Esophagus muscularis mucosa (tissue), 4 donors: ENCODE data around the gene KRT80. TPM values are rescaled to one million over a fixed set of nuclear protein-coding genes. Genes with fewer than 3 reads are reported as not detected.

Experiments used
- DNase-seq: peaks from one replicate; pipeline ENCODE4 v3.0.0-alpha.2; 2017; ENCODE audit errors: extremely low spot score
- H3K27ac ChIP-seq, 4 donors: fragments of 200-600 bp; sonication (generic); replicated peaks in 1 of 4; 1 replicate in 3 of 4; 2 replicates in 1 of 4; pipeline ENCODE4 v1.5.1; 2016 to 2019; ENCODE audit warnings: mild to moderate bottlenecking in 1 of 4
- H3K27me3 ChIP-seq, 4 donors: fragments of 200-600 bp; sonication (generic); one replicate each; pipeline versions ENCODE4 v1.5.1 to v1.6.0; 2016 to 2019
- H3K36me3 ChIP-seq, 4 donors: fragments of 200-600 bp; sonication (generic); one replicate each; pipeline ENCODE4 v1.5.1; 2016 to 2019
- H3K4me1 ChIP-seq, 4 donors: fragments of 200-600 bp; sonication (generic); one replicate each; pipeline ENCODE4 v1.5.1; 2016 to 2019
- H3K4me3 ChIP-seq, 4 donors: fragments of 200-600 bp; sonication (generic); 1 replicate in 2 of 4; 2 replicates in 2 of 4; pipeline ENCODE4 v1.5.1; 2016 to 2019; ENCODE audit warnings: mild to moderate bottlenecking in 4 of 4, moderate library complexity in 1 of 4
- H3K9me3 ChIP-seq, 4 donors: fragments of 200-600 bp; sonication (generic); 1 replicate in 3 of 4; 2 replicates in 1 of 4; pipeline ENCODE4 v1.5.1; 2016 to 2019
- EP300 ChIP-seq: sonication (generic); formaldehyde crosslinking; IDR thresholded peaks from one replicate; pipeline ENCODE4 v1.6.1; 2017; ENCODE audit warnings: antibody characterized with exemption
- POLR2A ChIP-seq: fragments of 450-650 bp; IDR thresholded peaks from one replicate; pipeline ENCODE4 v1.6.1; 2017; ENCODE audit warnings: antibody characterized with exemption, moderate library complexity, mild to moderate bottlenecking, low read depth
- POLR2AphosphoS5 ChIP-seq, 2 donors: sonication (generic); formaldehyde crosslinking; IDR thresholded peaks; one replicate each; pipeline ENCODE4 v1.6.1; 2017; ENCODE audit warnings: antibody characterized with exemption in 2 of 2
- WGBS: methylation state at CpG from one replicate; pipeline ENCODE4 v1.1.5; 2018; 5-methylcytosine and 5-hydroxymethylcytosine counted together
- intact Hi-C: fragments of 100-400 bp; cut with DNase I; formaldehyde crosslinking; loops from one replicate; pipeline ENCODE4 v1.15.1; 2023
- total RNA-seq, 4 donors: library from RNA; depleted of rRNA; stranded (reverse); fragments of >200 nt; gene quantifications; one replicate each; pipeline versions ENCODE4 v1.1.0 to v1.2.1, GENCODE V29; 2016
- TF ChIP-seq, protein P1 (sequence below), 3 experiments: fragments of 200-600 bp in 2 of 3; fragments of 450-650 bp in 1 of 3; sonication (generic) in 2 of 3; IDR thresholded peaks; one replicate each; pipeline ENCODE4 v1.5.1; 2017 to 2019; ENCODE audit warnings: antibody characterized with exemption in 3 of 3, mild to moderate bottlenecking in 2 of 3, moderate library complexity in 1 of 3

Gene KRT80
- total RNA-seq, 4 donors from 2014 or later: 0.11 TPM; not detected in 3

DNA sequence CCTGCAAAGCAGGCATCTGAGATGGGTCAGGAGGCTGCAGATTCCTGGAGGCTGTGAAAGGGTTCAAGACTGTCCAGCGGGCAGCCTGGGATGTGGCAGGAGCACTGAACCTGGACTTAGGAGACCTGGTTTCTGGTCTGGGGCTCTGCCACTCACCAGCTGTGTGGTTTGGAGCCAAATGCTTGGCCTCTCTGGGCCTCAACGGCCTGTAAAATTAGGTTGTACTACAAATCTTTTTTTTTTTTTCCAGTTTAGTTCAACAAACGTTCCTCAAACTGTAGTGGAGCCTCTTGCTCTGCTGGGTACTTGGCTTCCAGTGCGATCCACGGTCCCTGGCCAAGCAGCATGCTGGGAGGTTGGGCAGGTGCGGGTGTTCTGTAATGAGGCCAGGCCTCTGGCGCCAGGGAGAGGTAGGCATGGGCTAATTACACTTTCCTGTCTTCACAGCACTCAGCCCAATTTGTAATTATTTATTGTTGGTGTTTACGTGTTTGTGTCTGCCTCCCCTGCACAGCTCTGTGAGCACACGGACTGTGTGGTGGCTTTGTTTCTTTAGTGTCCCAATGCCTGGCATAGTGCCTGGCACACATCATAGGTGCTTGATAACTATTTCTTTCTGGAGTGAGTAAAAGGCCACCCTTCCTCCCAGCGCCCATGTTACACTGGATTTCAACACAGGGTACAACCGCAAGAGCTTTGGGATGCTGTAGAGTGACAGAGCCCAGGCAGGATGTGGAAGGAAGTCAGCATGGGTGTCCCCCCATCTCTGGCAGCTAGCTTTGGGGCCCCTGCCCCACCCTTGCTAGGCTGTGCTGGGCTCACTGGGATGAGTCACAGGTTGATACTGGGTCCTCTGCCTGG is 5.8 kb upstream of the KRT80 start:
- peaks cover 35 to 51% (median 42%) of the 10 kb centered on the region in 4 donors for H3K4me1 ChIP-seq
- no peak overlapping the region for H3K4me3 ChIP-seq
- 65% methylated on average over 10 of the region's 11 CpGs for WGBS
- no peaks in the 10 kb centered on the region for H3K27me3 ChIP-seq
- intact Hi-C loops: no loop called here
- no peak for DNase-seq
- TF ChIP-seq POLR2A (no peak), POLR2AphosphoS5 (IDR thresholded peaks at IDR 0.05) (no peak), EP300 (no peak)
- TF ChIP-seq, protein P1, sequence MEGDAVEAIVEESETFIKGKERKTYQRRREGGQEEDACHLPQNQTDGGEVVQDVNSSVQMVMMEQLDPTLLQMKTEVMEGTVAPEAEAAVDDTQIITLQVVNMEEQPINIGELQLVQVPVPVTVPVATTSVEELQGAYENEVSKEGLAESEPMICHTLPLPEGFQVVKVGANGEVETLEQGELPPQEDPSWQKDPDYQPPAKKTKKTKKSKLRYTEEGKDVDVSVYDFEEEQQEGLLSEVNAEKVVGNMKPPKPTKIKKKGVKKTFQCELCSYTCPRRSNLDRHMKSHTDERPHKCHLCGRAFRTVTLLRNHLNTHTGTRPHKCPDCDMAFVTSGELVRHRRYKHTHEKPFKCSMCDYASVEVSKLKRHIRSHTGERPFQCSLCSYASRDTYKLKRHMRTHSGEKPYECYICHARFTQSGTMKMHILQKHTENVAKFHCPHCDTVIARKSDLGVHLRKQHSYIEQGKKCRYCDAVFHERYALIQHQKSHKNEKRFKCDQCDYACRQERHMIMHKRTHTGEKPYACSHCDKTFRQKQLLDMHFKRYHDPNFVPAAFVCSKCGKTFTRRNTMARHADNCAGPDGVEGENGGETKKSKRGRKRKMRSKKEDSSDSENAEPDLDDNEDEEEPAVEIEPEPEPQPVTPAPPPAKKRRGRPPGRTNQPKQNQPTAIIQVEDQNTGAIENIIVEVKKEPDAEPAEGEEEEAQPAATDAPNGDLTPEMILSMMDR (IDR thresholded peaks at IDR 0.05): no peak
- no peaks in the 10 kb centered on the region for H3K9me3 ChIP-seq
- H3K36me3 ChIP-seq: no peaks in the 10 kb centered on the region
- H3K27ac ChIP-seq: peak overlapping the region in 3 of 4 donors; percentile 28 to 35 (median 34)

DNA sequence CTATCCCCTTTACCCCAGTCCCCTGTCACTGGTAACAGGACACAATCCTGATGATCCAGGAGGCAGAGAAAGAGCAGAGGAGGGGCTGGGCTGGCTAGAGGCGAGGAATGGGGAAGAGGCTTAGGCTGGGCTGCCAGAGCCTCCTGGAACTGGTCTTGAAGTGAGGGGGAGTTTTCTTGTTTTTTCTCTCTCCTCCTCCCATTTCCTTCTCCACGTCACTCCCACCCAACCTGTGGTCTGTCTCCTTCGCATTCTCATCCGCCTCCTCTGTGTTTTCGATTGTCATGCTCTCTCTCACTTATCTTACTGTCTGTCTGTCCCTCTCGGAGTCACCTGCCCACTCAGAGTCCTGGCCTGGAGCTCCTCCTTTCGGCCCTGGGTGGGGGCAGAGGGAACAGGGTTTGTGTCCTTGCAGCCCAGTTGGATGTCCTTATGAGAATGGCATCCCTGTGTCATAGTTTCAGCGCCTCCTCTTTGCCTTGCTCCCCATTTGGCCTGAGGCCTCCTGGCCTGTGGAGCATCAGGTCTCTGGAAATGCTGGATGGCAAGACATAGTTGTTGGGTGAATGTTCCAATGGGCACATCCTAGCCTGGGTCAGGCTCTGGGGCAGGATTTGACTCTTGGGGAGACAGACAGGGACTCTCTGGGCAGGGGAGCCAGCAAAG is 3.4 kb upstream of the KRT80 start:
- 85% methylated on average over 8 of the region's 8 CpGs for WGBS
- H3K27ac ChIP-seq: no peak overlapping the region

DNA sequence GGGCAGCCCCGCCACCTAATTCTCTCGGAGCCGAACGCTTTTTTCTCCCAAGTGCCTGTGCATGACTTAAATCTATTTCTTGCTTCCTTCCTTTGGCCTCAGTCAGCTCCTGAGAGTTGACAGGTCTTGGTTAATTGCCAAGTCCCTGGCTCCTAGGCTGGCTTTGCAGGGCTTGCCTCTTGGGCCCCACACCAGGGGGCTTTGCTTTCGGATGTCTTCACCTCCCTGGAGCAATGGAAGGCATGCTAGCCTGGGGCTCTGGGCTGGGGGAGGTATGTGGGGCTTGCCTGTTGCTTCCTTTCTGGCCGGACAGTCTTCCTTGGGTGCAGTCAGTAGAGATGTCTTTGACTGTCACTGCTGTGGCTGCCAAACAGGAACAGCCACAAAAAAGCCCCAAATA is 2.2 kb upstream of the KRT80 start:
- intact Hi-C loops: no loop called here
- no peak for TF ChIP-seq POLR2A
- no peak for TF ChIP-seq EP300
- TF ChIP-seq POLR2AphosphoS5 (IDR thresholded peaks at IDR 0.05): no peak
- TF ChIP-seq, protein P1 (IDR thresholded peaks at IDR 0.05): no peak
- H3K4me3 ChIP-seq: no peak overlapping the region
- H3K27me3 ChIP-seq: no peaks in the 10 kb centered on the region
- peak overlapping the region in 3 of 4 donors; percentile 10 to 28 (median 16) for H3K27ac ChIP-seq
- H3K9me3 ChIP-seq: no peaks in the 10 kb centered on the region
- DNase-seq: no peak
- WGBS: 41% methylated on average over 6 of the region's 6 CpGs
- peaks cover 49 to 63% (median 58%) of the 10 kb centered on the region in 4 donors for H3K4me1 ChIP-seq
- no peaks in the 10 kb centered on the region for H3K36me3 ChIP-seq

More for the DNA sequence above, 3.4 kb upstream of the KRT80 start:
- TF ChIP-seq, protein P1 (IDR thresholded peaks at IDR 0.05): no peak
- TF ChIP-seq POLR2AphosphoS5 (IDR thresholded peaks at IDR 0.05) (no peak), POLR2A (no peak), EP300 (no peak)
- Histone ChIP-seq H3K27me3 (no peaks in the 10 kb centered on the region), H3K36me3 (no peaks in the 10 kb centered on the region), H3K9me3 (no peaks in the 10 kb centered on the region), H3K4me1 (peaks cover 50 to 62% (median 55%) of the 10 kb centered on the region in 4 donors), H3K4me3 (no peak overlapping the region)
- DNase-seq: no peak
- intact Hi-C loops: no loop called here

DNA sequence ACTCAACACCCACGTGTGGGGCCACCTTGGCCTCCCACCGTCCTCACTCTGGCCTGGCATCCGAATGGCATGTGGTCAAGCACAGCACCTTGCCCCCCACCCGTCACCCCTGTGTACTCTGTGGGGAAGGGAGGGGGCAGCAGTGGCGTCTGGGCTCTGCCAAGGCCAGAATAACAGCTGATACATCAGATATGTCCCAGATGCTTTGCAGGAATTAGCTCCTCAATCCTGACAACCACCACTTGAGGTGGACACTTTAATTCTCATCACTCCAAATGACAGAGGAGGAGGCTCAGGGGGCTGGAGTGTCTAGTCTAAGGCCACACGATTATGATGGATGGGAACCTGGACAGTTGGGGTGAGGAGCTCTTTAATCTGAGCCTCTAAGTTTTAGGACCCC is 1.7 kb upstream of the KRT80 start:
- Histone ChIP-seq H3K9me3 (no peaks in the 10 kb centered on the region), H3K36me3 (no peaks in the 10 kb centered on the region), H3K4me1 (peaks cover 47 to 60% (median 55%) of the 10 kb centered on the region in 4 donors), H3K27ac (peak overlapping the region in 3 of 4 donors; percentile 10 to 28 (median 16)), H3K27me3 (no peaks in the 10 kb centered on the region), H3K4me3 (no peak overlapping the region)
- TF ChIP-seq, protein P1 (IDR thresholded peaks at IDR 0.05): no peak
- no peak for TF ChIP-seq POLR2AphosphoS5 (IDR thresholded peaks at IDR 0.05)
- no peak for TF ChIP-seq EP300
- TF ChIP-seq POLR2A: no peak
- WGBS: 65% methylated on average over 4 of the region's 6 CpGs
- intact Hi-C loops: no loop called here
- no peak for DNase-seq
